ENCODE measurements around the gene LAMB2. TPM values are rescaled to one million over a fixed set of nuclear protein-coding genes. Genes with fewer than 3 reads are reported as not detected.

The LAMB2 gene
- not detected in 2 replicates for total RNA-seq

- Mint-ChIP-seq H3K4me1 (peaks cover 3% of the 10 kb centered on the region), H3K9me3 (no peaks in the 10 kb centered on the region), H3K36me3 (ENCODE audit: low read depth) (no peaks in the 10 kb centered on the region), H3K27ac (no peak within 1 kb of the TSS), H3K27me3 (peaks cover 2% of the 10 kb centered on the region), H3K4me3 (no peak within 1 kb of the TSS)
- intact Hi-C loops (cut with micrococcal nuclease) = no loop called here
- no peak for DNase-seq
Observed at GRCh38 chr3:49132437-49133225, at the start of gene LAMB2. LAMB2 (minus strand) TSS chr3:49133050; CDS start chr3:49132867, 183 bp downstream.

- no peak overlapping the region for H3K4me3 Mint-ChIP-seq
- H3K4me1 Mint-ChIP-seq = no peaks in the 10 kb centered on the region
- H3K9me3 Mint-ChIP-seq = no peaks in the 10 kb centered on the region
- H3K27me3 Mint-ChIP-seq = peaks cover 13% of the 10 kb centered on the region
- no peaks in the 10 kb centered on the region for H3K36me3 Mint-ChIP-seq (ENCODE audit: low read depth)
- DNase-seq = no peak
- intact Hi-C loops (cut with micrococcal nuclease) = no loop called here
- no peak overlapping the region for H3K27ac Mint-ChIP-seq
Observed at GRCh38 chr3:49181351-49181750, 48.5 kb upstream of the LAMB2 start.

GRCh38 chr3:49180116-49180515, 47.3 kb upstream of the LAMB2 start:
- DNase-seq = no peak
- Mint-ChIP-seq H3K36me3 (ENCODE audit: low read depth) (no peaks in the 10 kb centered on the region), H3K4me1 (no peaks in the 10 kb centered on the region), H3K9me3 (no peaks in the 10 kb centered on the region), H3K4me3 (no peak overlapping the region), H3K27ac (no peak overlapping the region), H3K27me3 (peaks cover 13% of the 10 kb centered on the region)
- intact Hi-C loops (cut with micrococcal nuclease) = no loop called here

- Mint-ChIP-seq H3K27me3 (peaks cover 13% of the 10 kb centered on the region), H3K4me1 (peaks cover 1% of the 10 kb centered on the region), H3K36me3 (ENCODE audit: low read depth) (no peaks in the 10 kb centered on the region), H3K9me3 (no peaks in the 10 kb centered on the region), H3K4me3 (no peak overlapping the region), H3K27ac (peak overlapping the region; percentile 41)
- DNase-seq = no peak
- intact Hi-C loops (cut with micrococcal nuclease) = no loop called here
Observed at GRCh38 chr3:49177073-49177472, 44.2 kb upstream of the LAMB2 start.

GRCh38 chr3:49175530-49175929, 42.7 kb upstream of the LAMB2 start:
- Mint-ChIP-seq H3K4me1 (peaks cover 7% of the 10 kb centered on the region), H3K4me3 (no peak overlapping the region), H3K9me3 (no peaks in the 10 kb centered on the region), H3K36me3 (ENCODE audit: low read depth) (no peaks in the 10 kb centered on the region), H3K27ac (no peak overlapping the region), H3K27me3 (peaks cover 9% of the 10 kb centered on the region)
- DNase-seq = no peak
- intact Hi-C loops (cut with micrococcal nuclease) = no loop called here

DNA sequence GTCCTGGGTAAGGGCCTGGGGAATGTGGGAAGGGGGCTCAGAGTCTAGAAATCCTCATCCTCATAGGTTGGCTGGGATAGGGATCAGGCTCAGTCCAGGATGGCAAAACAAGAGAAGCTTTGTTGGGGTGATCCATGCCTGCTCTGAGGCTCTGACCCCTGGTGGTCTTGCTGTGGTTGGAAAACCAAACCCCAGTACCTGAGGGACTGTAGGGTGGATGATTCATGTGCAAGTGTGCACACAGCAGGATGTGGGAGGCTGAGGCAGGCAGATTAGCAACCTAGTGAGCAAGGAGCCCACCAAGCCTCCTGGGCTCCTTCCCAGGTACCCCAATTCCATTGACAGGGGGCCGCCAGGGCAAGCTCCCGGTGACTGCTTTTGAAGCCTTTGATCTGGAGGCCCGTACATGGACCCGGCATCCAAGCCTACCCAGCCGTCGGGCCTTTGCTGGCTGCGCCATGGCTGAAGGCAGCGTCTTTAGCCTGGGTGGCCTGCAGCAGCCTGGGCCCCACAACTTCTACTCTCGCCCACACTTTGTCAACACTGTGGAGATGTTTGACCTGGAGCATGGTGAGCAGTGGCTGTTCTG, 41.6 kb upstream of the LAMB2 start:
- intact Hi-C loops (cut with micrococcal nuclease) = no loop called here
- no peaks in the 10 kb centered on the region for H3K9me3 Mint-ChIP-seq

GRCh38 chr3:49173792-49174170, 40.9 kb upstream of the LAMB2 start:
- H3K27ac Mint-ChIP-seq = no peak overlapping the region
- H3K27me3 Mint-ChIP-seq = peaks cover under 1% of the 10 kb centered on the region
- no peak for DNase-seq
- H3K9me3 Mint-ChIP-seq = no peaks in the 10 kb centered on the region
- no peaks in the 10 kb centered on the region for H3K36me3 Mint-ChIP-seq (ENCODE audit: low read depth)
- intact Hi-C loops (cut with micrococcal nuclease) = no loop called here
- peaks cover 8% of the 10 kb centered on the region for H3K4me1 Mint-ChIP-seq
- no peak overlapping the region for H3K4me3 Mint-ChIP-seq

More for the DNA sequence above, 41.6 kb upstream of the LAMB2 start:
- peaks cover 8% of the 10 kb centered on the region for H3K4me1 Mint-ChIP-seq
- H3K4me3 Mint-ChIP-seq = no peak overlapping the region
- H3K27ac Mint-ChIP-seq = no peak overlapping the region
- H3K27me3 Mint-ChIP-seq = peaks cover 7% of the 10 kb centered on the region
- H3K36me3 Mint-ChIP-seq (ENCODE audit: low read depth) = no peaks in the 10 kb centered on the region
- DNase-seq = no peak

- H3K4me3 Mint-ChIP-seq = no peak overlapping the region
- no peaks in the 10 kb centered on the region for H3K9me3 Mint-ChIP-seq
- no peaks in the 10 kb centered on the region for H3K36me3 Mint-ChIP-seq (ENCODE audit: low read depth)
- no peak for DNase-seq
- H3K27ac Mint-ChIP-seq = no peak overlapping the region
- H3K4me1 Mint-ChIP-seq = peaks cover 8% of the 10 kb centered on the region
- H3K27me3 Mint-ChIP-seq = no peaks in the 10 kb centered on the region
- intact Hi-C loops (cut with micrococcal nuclease) = no loop called here
Observed at GRCh38 chr3:49173116-49173791, 40.4 kb upstream of the LAMB2 start.

- Mint-ChIP-seq H3K9me3 (no peaks in the 10 kb centered on the region), H3K4me1 (peaks cover 8% of the 10 kb centered on the region), H3K36me3 (ENCODE audit: low read depth) (no peaks in the 10 kb centered on the region), H3K27me3 (no peaks in the 10 kb centered on the region), H3K4me3 (peak overlapping the region; percentile 34), H3K27ac (no peak overlapping the region)
- intact Hi-C loops (cut with micrococcal nuclease) = no loop called here
- no peak for DNase-seq
Observed at GRCh38 chr3:49172551-49173041, 39.7 kb upstream of the LAMB2 start.

GRCh38 chr3:49171775-49172500, 39.1 kb upstream of the LAMB2 start:
- H3K9me3 Mint-ChIP-seq = no peaks in the 10 kb centered on the region

DNA sequence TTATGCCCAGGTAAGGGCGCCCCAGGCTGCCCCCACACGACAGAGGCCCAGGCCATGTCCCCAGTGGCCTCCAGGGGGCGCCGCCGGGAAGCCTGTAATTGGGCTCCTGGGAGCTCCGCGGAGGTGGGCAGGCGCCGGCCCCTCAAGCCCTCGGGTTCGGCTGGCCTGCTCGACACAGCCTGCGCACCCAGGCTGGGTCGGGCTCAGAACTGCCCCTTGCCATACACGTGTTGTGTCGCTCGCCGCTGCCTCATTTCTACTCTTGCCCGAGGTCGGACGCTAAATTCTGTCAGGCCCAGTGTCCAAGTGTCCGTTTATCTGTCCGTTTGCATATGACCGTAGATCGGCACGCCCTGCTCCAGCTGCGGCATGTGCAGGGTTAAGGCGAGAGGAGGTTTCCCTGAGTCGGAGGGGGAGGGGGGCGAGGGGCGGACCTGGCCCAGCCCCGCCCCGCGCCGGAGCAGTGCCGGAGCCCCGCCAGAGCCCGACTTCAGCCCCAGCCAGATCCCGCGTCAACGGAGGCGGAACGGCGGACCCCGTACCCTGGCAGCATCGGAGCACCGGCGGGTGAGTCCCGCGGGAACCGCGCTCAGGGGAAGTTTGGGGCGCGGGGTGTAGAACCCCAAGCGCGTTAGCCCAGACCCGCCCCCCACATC, 38.4 kb upstream of the LAMB2 start, which contains the start of gene KLHDC8B:
Gene KLHDC8B, plus strand, starts transcription at position 480 of the 656 bp plus-strand sequence. CDS start 1,172 bp downstream, outside the sequence.
- Mint-ChIP-seq H3K27ac (peak within 1 kb of the TSS; percentile 52), H3K9me3 (no peaks in the 10 kb centered on the region), H3K4me3 (peak within 1 kb of the TSS; percentile 85), H3K4me1 (peaks cover 11% of the 10 kb centered on the region), H3K36me3 (ENCODE audit: low read depth) (peaks cover 3% of the 10 kb centered on the region), H3K27me3 (no peaks in the 10 kb centered on the region)
- peak; percentile 95 for DNase-seq
- intact Hi-C loops (cut with micrococcal nuclease) = loop anchor here (1.0 kb wide), 3 partner anchors 51 to 278 kb away; partner anchors contain the start of gene USP19

More at GRCh38 chr3:49171775-49172500, 39.1 kb upstream of the LAMB2 start:
- no peak for DNase-seq
- intact Hi-C loops (cut with micrococcal nuclease) = loop anchor here (1.0 kb wide), 3 partner anchors 52 to 277 kb away; partner anchors contain the start of gene USP19
- Mint-ChIP-seq H3K4me1 (peaks cover 8% of the 10 kb centered on the region), H3K27me3 (no peaks in the 10 kb centered on the region), H3K27ac (no peak overlapping the region), H3K4me3 (peak overlapping the region; percentile 85), H3K36me3 (ENCODE audit: low read depth) (no peaks in the 10 kb centered on the region)

GRCh38 chr3:49170744-49171118, 37.9 kb upstream of the LAMB2 start:
- H3K4me1 Mint-ChIP-seq = peaks cover 13% of the 10 kb centered on the region
- peaks cover 5% of the 10 kb centered on the region for H3K36me3 Mint-ChIP-seq (ENCODE audit: low read depth)
- no peaks in the 10 kb centered on the region for H3K9me3 Mint-ChIP-seq
- intact Hi-C loops (cut with micrococcal nuclease) = loop anchor here (1.0 kb wide), 3 partner anchors 50 to 279 kb away; partner anchors contain the start of gene USP19
- H3K27ac Mint-ChIP-seq = peak overlapping the region; percentile 52
- H3K27me3 Mint-ChIP-seq = no peaks in the 10 kb centered on the region
- no peak for DNase-seq
- peak overlapping the region; percentile 85 for H3K4me3 Mint-ChIP-seq
